ENCODE data around the gene AFP. TPM values are rescaled to one million over a fixed set of nuclear protein-coding genes. Genes with fewer than 3 reads are reported as not detected.

Gene AFP
- total RNA-seq, 1 donor from 2014 or later, result not detected

DNA sequence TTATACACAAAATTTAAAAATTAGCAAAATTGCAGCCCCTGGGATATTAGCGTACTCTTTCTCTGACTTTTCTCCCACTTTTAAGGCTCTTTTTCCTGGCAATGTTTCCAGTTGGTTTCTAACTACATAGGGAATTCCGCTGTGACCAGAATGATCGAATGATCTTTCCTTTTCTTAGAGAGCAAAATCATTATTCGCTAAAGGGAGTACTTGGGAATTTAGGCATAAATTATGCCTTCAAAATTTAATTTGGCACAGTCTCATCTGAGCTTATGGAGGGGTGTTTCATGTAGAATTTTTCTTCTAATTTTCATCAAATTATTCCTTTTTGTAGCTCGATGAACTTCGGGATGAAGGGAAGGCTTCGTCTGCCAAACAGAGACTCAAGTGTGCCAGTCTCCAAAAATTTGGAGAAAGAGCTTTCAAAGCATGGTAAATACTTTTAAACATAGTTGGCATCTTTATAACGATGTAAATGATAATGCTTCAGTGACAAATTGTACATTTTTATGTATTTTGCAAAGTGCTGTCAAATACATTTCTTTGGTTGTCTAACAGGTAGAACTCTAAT lies 26.0 kb upstream of the AFP start:
- TF ChIP-seq, protein P1, sequence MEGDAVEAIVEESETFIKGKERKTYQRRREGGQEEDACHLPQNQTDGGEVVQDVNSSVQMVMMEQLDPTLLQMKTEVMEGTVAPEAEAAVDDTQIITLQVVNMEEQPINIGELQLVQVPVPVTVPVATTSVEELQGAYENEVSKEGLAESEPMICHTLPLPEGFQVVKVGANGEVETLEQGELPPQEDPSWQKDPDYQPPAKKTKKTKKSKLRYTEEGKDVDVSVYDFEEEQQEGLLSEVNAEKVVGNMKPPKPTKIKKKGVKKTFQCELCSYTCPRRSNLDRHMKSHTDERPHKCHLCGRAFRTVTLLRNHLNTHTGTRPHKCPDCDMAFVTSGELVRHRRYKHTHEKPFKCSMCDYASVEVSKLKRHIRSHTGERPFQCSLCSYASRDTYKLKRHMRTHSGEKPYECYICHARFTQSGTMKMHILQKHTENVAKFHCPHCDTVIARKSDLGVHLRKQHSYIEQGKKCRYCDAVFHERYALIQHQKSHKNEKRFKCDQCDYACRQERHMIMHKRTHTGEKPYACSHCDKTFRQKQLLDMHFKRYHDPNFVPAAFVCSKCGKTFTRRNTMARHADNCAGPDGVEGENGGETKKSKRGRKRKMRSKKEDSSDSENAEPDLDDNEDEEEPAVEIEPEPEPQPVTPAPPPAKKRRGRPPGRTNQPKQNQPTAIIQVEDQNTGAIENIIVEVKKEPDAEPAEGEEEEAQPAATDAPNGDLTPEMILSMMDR (IDR thresholded peaks at IDR 0.05), result no peak
- no peak for TF ChIP-seq POLR2AphosphoS5 (IDR thresholded peaks at IDR 0.05; ENCODE audit: insufficient read depth in 1 of 2, low read depth in 1 of 2)
- TF ChIP-seq POLR2A (IDR thresholded peaks at IDR 0.05), result no peak
- no peaks in the 10 kb centered on the region for H3K9me3 ChIP-seq
- no peaks in the 10 kb centered on the region for H3K27me3 ChIP-seq
- no peaks in the 10 kb centered on the region for H3K36me3 ChIP-seq
- no peak overlapping the region for H3K27ac ChIP-seq
- no peak for DNase-seq (ENCODE audit: extremely low spot score in 2 of 2)
- H3K4me3 ChIP-seq, result no peak overlapping the region
- no peaks in the 10 kb centered on the region for H3K4me1 ChIP-seq
- intact Hi-C loops (cut with DNase I), result no loop called here

DNA sequence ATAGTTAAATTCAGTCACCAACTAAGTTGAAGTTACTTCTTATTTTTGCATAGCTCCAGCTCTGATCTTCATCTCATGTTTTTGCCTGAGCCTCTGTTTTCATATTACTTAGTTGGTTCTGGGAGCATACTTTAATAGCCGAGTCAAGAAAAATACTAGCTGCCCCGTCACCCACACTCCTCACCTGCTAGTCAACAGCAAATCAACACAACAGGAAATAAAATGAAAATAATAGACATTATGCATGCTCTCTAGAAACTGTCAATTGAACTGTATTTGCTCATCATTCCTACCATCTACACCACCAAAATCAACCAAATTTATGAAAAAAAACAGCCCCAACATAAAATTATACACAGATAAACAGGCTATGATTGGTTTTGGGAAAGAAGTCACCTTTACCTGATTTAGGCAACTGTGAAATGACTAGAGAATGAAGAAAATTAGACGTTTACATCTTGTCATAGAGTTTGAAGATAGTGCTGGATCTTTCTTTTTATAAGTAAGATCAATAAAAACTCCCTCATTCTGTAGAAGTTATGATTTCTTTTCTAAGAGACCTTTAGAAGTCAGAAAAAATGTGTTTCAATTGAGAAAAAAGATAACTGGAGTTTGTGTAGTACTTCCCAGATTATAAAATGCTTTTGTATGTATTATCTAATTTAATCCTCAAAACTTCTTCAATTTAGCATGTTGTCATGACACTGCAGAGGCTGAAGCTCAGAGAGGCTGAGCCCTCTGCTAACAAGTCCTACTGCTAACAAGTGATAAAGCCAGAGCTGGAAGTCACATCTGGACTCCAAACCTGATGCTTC lies 24.9 kb upstream of the AFP start:
- intact Hi-C loops (cut with DNase I), result no loop called here
- TF ChIP-seq, protein P1 (IDR thresholded peaks at IDR 0.05), result no peak
- TF ChIP-seq POLR2A (IDR thresholded peaks at IDR 0.05) (no peak), POLR2AphosphoS5 (IDR thresholded peaks at IDR 0.05; ENCODE audit: insufficient read depth in 1 of 2, low read depth in 1 of 2) (no peak)

DNA sequence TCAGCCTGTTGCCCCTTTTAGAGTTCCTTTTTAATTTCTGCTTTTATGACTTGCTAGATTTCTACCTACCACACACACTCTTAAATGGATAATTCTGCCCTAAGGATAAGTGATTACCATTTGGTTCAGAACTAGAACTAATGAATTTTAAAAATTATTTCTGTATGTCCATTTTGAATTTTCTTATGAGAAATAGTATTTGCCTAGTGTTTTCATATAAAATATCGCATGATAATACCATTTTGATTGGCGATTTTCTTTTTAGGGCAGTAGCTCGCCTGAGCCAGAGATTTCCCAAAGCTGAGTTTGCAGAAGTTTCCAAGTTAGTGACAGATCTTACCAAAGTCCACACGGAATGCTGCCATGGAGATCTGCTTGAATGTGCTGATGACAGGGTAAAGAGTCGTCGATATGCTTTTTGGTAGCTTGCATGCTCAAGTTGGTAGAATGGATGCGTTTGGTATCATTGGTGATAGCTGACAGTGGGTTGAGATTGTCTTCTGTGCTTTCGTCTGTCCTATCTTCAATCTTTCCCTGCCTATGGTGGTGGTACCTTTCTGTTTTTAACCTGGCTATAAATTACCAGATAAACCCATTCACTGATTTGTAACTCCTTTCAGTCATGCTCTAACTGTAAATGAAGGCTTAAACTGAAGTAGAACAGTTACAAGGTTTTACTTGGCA lies 24.1 kb upstream of the AFP start:
- intact Hi-C loops (cut with DNase I), result no loop called here
- DNase-seq (ENCODE audit: extremely low spot score in 2 of 2), result no peak
- Histone ChIP-seq H3K27ac (no peak overlapping the region), H3K27me3 (no peaks in the 10 kb centered on the region), H3K4me1 (no peaks in the 10 kb centered on the region), H3K36me3 (no peaks in the 10 kb centered on the region), H3K9me3 (no peaks in the 10 kb centered on the region), H3K4me3 (no peak overlapping the region)
- TF ChIP-seq POLR2A (IDR thresholded peaks at IDR 0.05) (no peak), POLR2AphosphoS5 (IDR thresholded peaks at IDR 0.05; ENCODE audit: insufficient read depth in 1 of 2, low read depth in 1 of 2) (no peak)
- TF ChIP-seq, protein P1 (IDR thresholded peaks at IDR 0.05), result no peak

More for the DNA sequence above, 24.9 kb upstream of the AFP start:
- H3K27ac ChIP-seq, result no peak overlapping the region
- H3K4me1 ChIP-seq, result no peaks in the 10 kb centered on the region
- H3K4me3 ChIP-seq, result no peak overlapping the region
- no peaks in the 10 kb centered on the region for H3K9me3 ChIP-seq
- H3K27me3 ChIP-seq, result no peaks in the 10 kb centered on the region
- no peaks in the 10 kb centered on the region for H3K36me3 ChIP-seq
- no peak for DNase-seq (ENCODE audit: extremely low spot score in 2 of 2)

DNA sequence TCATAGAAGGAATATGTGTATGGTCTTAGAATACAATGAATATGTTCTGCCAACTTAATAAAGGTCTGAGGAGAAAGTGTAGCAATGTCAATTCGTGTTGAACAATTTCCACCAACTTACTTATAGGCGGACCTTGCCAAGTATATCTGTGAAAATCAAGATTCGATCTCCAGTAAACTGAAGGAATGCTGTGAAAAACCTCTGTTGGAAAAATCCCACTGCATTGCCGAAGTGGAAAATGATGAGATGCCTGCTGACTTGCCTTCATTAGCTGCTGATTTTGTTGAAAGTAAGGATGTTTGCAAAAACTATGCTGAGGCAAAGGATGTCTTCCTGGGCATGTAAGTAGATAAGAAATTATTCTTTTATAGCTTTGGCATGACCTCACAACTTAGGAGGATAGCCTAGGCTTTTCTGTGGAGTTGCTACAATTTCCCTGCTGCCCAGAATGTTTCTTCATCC lies 22.7 kb upstream of the AFP start:
- Histone ChIP-seq H3K36me3 (no peaks in the 10 kb centered on the region), H3K27me3 (no peaks in the 10 kb centered on the region), H3K27ac (no peak overlapping the region), H3K4me3 (no peak overlapping the region), H3K9me3 (no peaks in the 10 kb centered on the region), H3K4me1 (no peaks in the 10 kb centered on the region)
- no peak for DNase-seq (ENCODE audit: extremely low spot score in 2 of 2)
- intact Hi-C loops (cut with DNase I), result no loop called here
- no peak for TF ChIP-seq POLR2A (IDR thresholded peaks at IDR 0.05)
- TF ChIP-seq, protein P1 (IDR thresholded peaks at IDR 0.05), result no peak
- TF ChIP-seq POLR2AphosphoS5 (IDR thresholded peaks at IDR 0.05; ENCODE audit: insufficient read depth in 1 of 2, low read depth in 1 of 2), result no peak
